SH-SY5Y (cell line): ENCODE measurements around the gene CHPF2.

Source experiments
- GATA2 ChIP-seq: IDR thresholded peaks from 2 replicates; pipeline ENCODE4 v1.6.1; 2011; ENCODE audit warnings: mild to moderate bottlenecking, low read depth, low read length
- GATA3 ChIP-seq: IDR thresholded peaks from 2 replicates; pipeline ENCODE4 v1.6.1; 2011; ENCODE audit warnings: low read depth, mild to moderate bottlenecking, low read length, moderate library complexity

GRCh38 chr7:151228024-151228866, 4.0 kb upstream of the CHPF2 start:
- TF ChIP-seq GATA2: no peak
- TF ChIP-seq GATA3: no peak
